A549 (cell line): Measurements from ENCODE around the gene IL11RA. TPM values are rescaled to one million over a fixed set of nuclear protein-coding genes. Genes with fewer than 3 reads are reported as not detected.

Experiments
- ATAC-seq, 2 experiments: fragments of 200-7000 bp in 1 of 2; fragments of >200 bp in 1 of 2; cut with Nextera tagmentation in 1 of 2; cut with Tn5 transposase in 1 of 2; 3 replicates each; pipeline versions ENCODE4 v1.8.0 to v1.9.1; 2018 to 2020; ENCODE audit warnings: mild to moderate bottlenecking in 1 of 2, moderate library complexity in 1 of 2
- CTCF ChIA-PET: fragments of 300-600 bp; sonication (Branson Sonifier 250); formaldehyde crosslinking; extraction: SDS; loops from one replicate; lab custom pipeline; 2021; ENCODE audit warnings: antibody characterized with exemption, inconsistent platforms; lab: Yijun Ruan, JAX
- POLR2A ChIA-PET: fragments of 350-600 bp; formaldehyde crosslinking; extraction: SDS; loops from one replicate; lab custom pipeline; 2021; ENCODE audit warnings: antibody characterized with exemption, inconsistent platforms; lab: Yijun Ruan, JAX
- DNase-seq, 2 experiments: peaks; one replicate each; pipeline versions ENCODE4 v3.0.0 to v3.0.0-alpha.2; 2011 to 2016; ENCODE audit warnings: low read depth in 1 of 2, low spot score in 1 of 2
- FAIRE-seq: peaks from 2 replicates; lab custom pipeline; 2011; peaks lifted over from hg19 to GRCh38; lab: Jason Lieb, UNC
- H3K27ac ChIP-seq, 2 experiments: fragments of >200 bp; sonication (Bioruptor Twin); formaldehyde crosslinking; 3 replicates each; pipeline ENCODE4 v1.5.1; 2016 to 2017
- H3K4me1 ChIP-seq: fragments of >200 bp; sonication (Bioruptor Twin); formaldehyde crosslinking; 3 replicates; pipeline ENCODE4 v1.6.1; 2016
- H3K4me2 ChIP-seq: fragments of >200 bp; sonication (Bioruptor Twin); formaldehyde crosslinking; 3 replicates; pipeline ENCODE4 v1.6.1; 2016
- H3K4me3 ChIP-seq: fragments of >200 bp; sonication (Bioruptor Twin); formaldehyde crosslinking; 3 replicates; pipeline ENCODE4 v1.5.1; 2016
- H3K9me3 ChIP-seq: fragments of >200 bp; sonication (Bioruptor Twin); formaldehyde crosslinking; 3 replicates; pipeline ENCODE4 v1.6.1; 2016
- BHLHE40 ChIP-seq: IDR thresholded peaks from 2 replicates; pipeline ENCODE4 v1.6.1; 2012; ENCODE audit warnings: low read depth, low read length, inconsistent platforms
- CEBPB ChIP-seq, 2 experiments: fragments of >200 bp in 1 of 2; sonication (Bioruptor Twin) in 1 of 2; formaldehyde crosslinking in 1 of 2; IDR thresholded peaks; 2 replicates each; pipeline ENCODE4 v1.6.1; 2012 to 2016
- CHD2 ChIP-seq: fragments of 150-350 bp; IDR thresholded peaks from 2 replicates; pipeline ENCODE4 v1.6.1; 2014; ENCODE audit warnings: low read length; ENCODE audit not compliant: partially characterized antibody
- CHD4 ChIP-seq: fragments of 200-600 bp; sonication (generic); IDR thresholded peaks from 2 replicates; pipeline ENCODE4 v1.6.1; 2016; ENCODE audit warnings: antibody characterized with exemption, mild to moderate bottlenecking, borderline replicate concordance
- E2F6 ChIP-seq: IDR thresholded peaks from 2 replicates; pipeline ENCODE4 v1.6.1; 2012; ENCODE audit warnings: low read depth, borderline replicate concordance
- EHMT2 ChIP-seq: fragments of 200-600 bp; sonication (generic); IDR thresholded peaks from 2 replicates; pipeline ENCODE4 v1.6.1; 2016; ENCODE audit warnings: antibody characterized with exemption, low read depth, mild to moderate bottlenecking, moderate library complexity
- FOXS1 ChIP-seq: fragments of 250-450 bp; sonication (Bioruptor Pico); IDR thresholded peaks from 2 replicates; pipeline ENCODE4 v1.5.0; 2020; ENCODE audit warnings: mild to moderate bottlenecking, moderate library complexity
- HEYL ChIP-seq: fragments of 250-450 bp; sonication (Bioruptor Pico); IDR thresholded peaks from 2 replicates; pipeline ENCODE4 v1.8.0; 2021; ENCODE audit warnings: mild to moderate bottlenecking, moderate library complexity
- JUN ChIP-seq, 2 experiments: fragments of >200 bp; sonication (Bioruptor Twin); formaldehyde crosslinking; IDR thresholded peaks; 2 replicates in 1 of 2; 3 replicates in 1 of 2; pipeline ENCODE4 v1.6.1; 2016 to 2017
- JUNB ChIP-seq: fragments of >200 bp; sonication (Bioruptor Twin); formaldehyde crosslinking; IDR thresholded peaks from 2 replicates; pipeline ENCODE4 v1.6.1; 2016
- KDM1A ChIP-seq: fragments of 200-600 bp; sonication (generic); IDR thresholded peaks from 2 replicates; pipeline ENCODE4 v1.6.1; 2016; ENCODE audit warnings: low read depth, mild to moderate bottlenecking
- MAFK ChIP-seq: fragments of 450-650 bp; IDR thresholded peaks from 2 replicates; pipeline ENCODE4 v1.6.1; 2014; ENCODE audit not compliant: partially characterized antibody
- MAX ChIP-seq: IDR thresholded peaks from 2 replicates; pipeline ENCODE4 v1.6.1; 2012
- MAZ ChIP-seq: fragments of 150-350 bp; IDR thresholded peaks from 2 replicates; pipeline ENCODE4 v1.6.1; 2014; ENCODE audit warnings: antibody characterized with exemption, low read depth, low read length, borderline replicate concordance
- MYC ChIP-seq: IDR thresholded peaks from 2 replicates; pipeline ENCODE4 v1.6.1; 2012; ENCODE audit warnings: mild to moderate bottlenecking, inconsistent platforms, low read length, improper control_type of control experiment, borderline replicate concordance
- NFE2L2 ChIP-seq: fragments of 150-350 bp; conservative IDR thresholded peaks from 2 replicates; pipeline ENCODE4 v1.6.1; 2014; ENCODE audit warnings: low read length
- NPAS2 ChIP-seq: fragments of 250-450 bp; sonication (Bioruptor Pico); IDR thresholded peaks from 2 replicates; pipeline ENCODE4 v1.8.0; 2022; ENCODE audit warnings: mild to moderate bottlenecking, moderate library complexity, borderline replicate concordance
- PHF8 ChIP-seq: fragments of 200-600 bp; sonication (generic); IDR thresholded peaks from 2 replicates; pipeline ENCODE4 v1.6.1; 2016; ENCODE audit warnings: low read depth, mild to moderate bottlenecking, antibody characterized with exemption, moderate library complexity, borderline replicate concordance
- RAD21 ChIP-seq, 2 experiments: fragments of >200 bp in 1 of 2; sonication (Bioruptor Twin) in 1 of 2; formaldehyde crosslinking in 1 of 2; IDR thresholded peaks in 1 of 2; conservative IDR thresholded peaks in 1 of 2; 2 replicates in 1 of 2; 3 replicates in 1 of 2; pipeline ENCODE4 v1.6.1; 2012 to 2018; ENCODE audit warnings: inconsistent platforms in 1 of 2
- SMC3 ChIP-seq: fragments of >200 bp; sonication (Bioruptor Twin); formaldehyde crosslinking; IDR thresholded peaks from 3 replicates; pipeline ENCODE4 v1.6.1; 2018; ENCODE audit warnings: inconsistent platforms
- TFCP2L1 ChIP-seq: fragments of 250-450 bp; sonication (Bioruptor Pico); IDR thresholded peaks from 2 replicates; pipeline ENCODE4 v1.5.0; 2021; ENCODE audit warnings: mild to moderate bottlenecking
- ZC3H11A ChIP-seq: fragments of 450-650 bp; IDR thresholded peaks from 2 replicates; pipeline ENCODE4 v1.6.1; 2014; ENCODE audit warnings: antibody characterized with exemption, mild to moderate bottlenecking
- ZFP36 ChIP-seq: fragments of 450-650 bp; IDR thresholded peaks from 2 replicates; pipeline ENCODE4 v1.6.1; 2014; ENCODE audit warnings: borderline replicate concordance; ENCODE audit not compliant: partially characterized antibody
- ZSCAN20 ChIP-seq: fragments of 250-450 bp; sonication (Bioruptor Pico); IDR thresholded peaks from 2 replicates; pipeline ENCODE4 v1.8.0; 2022; ENCODE audit warnings: mild to moderate bottlenecking, moderate library complexity
- WGBS: methylation state at CpG from one replicate; pipeline ENCODE4 v1.1.6; 2017; ENCODE audit errors: missing lambda C conversion rate; 5-methylcytosine and 5-hydroxymethylcytosine counted together
- polyA plus RNA-seq, 4 experiments: library from polyadenylated mRNA; depleted of rRNA in 3 of 4; stranded (reverse); fragments of >200 nt; fragmentation: RNase III in 1 of 4; extraction: RNeasy Plus Mini Kit Qiagen cat#74134 plus additional on column Dnase treatment in 1 of 4; gene quantifications; 2 replicates in 3 of 4; 3 replicates in 1 of 4; pipeline ENCODE4 v1.2.3, GENCODE V29; 2011 to 2017
- TF ChIP-seq, protein P1 (sequence below): fragments of >200 bp; sonication (Bioruptor Twin); formaldehyde crosslinking; IDR thresholded peaks from 3 replicates; pipeline ENCODE4 v1.5.1; 2016
- TF ChIP-seq, protein P2 (sequence below): fragments of 150-350 bp; IDR thresholded peaks from 2 replicates; pipeline ENCODE4 v1.6.1; 2014; ENCODE audit warnings: low read depth, mild to moderate bottlenecking, low read length

The IL11RA gene
- polyA plus RNA-seq, 2 of the 4 experiments (the other 2 are of a cell fraction): 5.6 to 6.8 TPM

DNA sequence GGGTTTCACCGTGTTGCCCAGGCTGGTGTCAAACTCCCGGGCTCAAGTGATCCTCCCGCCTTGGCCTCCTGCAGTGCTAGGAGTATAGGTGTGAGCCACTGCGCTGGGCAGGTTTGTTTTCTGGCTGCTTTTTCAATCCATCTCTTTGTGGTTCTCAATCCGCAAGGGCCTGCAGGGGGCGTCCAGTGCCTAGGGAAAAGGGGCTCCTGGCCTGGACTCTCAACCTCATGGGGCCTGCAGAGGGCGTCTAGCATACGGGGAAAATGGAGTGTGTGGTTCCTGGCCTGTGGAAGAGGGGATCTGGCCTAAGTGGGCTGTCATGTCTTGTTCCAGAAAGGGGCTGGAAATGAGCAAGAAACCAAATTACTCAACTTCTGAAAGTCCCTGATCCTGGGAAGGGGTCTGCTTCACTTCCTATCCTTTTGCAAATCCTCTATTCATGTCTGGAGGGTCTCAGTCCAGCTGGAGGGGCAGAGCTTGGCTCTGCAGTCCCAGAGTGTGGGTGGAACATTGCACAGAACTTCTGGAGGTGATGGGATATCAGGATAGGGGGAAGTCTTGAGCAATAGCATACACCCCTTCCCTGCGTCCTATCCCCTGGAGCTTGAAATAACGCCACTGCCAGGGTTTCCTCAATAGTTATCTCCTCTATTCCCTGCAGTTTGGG, 23.2 kb downstream of the IL11RA start:
- ChIA-PET CTCF (interaction anchor here (0.7 to 4.7 kb wide), 14 partner anchors 9 to 322 kb away, joined by 3 to 65 read pairs (median 4); partner anchors contain the start of genes CCL21, CCL27, GALT and IL11RA), POLR2A (no interaction called here)
- H3K4me1 ChIP-seq: no peaks in the 10 kb centered on the region
- 21% methylated on average over 10 of the region's 10 CpGs for WGBS
- H3K4me2 ChIP-seq: no peak overlapping the region
- peak; percentile 93 to 99 for ATAC-seq
- TF ChIP-seq, protein P1, sequence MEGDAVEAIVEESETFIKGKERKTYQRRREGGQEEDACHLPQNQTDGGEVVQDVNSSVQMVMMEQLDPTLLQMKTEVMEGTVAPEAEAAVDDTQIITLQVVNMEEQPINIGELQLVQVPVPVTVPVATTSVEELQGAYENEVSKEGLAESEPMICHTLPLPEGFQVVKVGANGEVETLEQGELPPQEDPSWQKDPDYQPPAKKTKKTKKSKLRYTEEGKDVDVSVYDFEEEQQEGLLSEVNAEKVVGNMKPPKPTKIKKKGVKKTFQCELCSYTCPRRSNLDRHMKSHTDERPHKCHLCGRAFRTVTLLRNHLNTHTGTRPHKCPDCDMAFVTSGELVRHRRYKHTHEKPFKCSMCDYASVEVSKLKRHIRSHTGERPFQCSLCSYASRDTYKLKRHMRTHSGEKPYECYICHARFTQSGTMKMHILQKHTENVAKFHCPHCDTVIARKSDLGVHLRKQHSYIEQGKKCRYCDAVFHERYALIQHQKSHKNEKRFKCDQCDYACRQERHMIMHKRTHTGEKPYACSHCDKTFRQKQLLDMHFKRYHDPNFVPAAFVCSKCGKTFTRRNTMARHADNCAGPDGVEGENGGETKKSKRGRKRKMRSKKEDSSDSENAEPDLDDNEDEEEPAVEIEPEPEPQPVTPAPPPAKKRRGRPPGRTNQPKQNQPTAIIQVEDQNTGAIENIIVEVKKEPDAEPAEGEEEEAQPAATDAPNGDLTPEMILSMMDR: peak; percentile 79
- no peak for TF ChIP-seq BHLHE40
- no peak for TF ChIP-seq E2F6
- 0 out of 2 replicates have a peak, but pooled peaks have one; percentile 23 for TF ChIP-seq MAX
- TF ChIP-seq RAD21 (conservative IDR thresholded peaks at IDR 0.05 in 1 of 2, IDR thresholded peaks at IDR 0.05 in 1 of 2): peak; percentile 70 to 88
- peak; percentile 47; the same call in 2 of the 3 replicates for TF ChIP-seq SMC3
- H3K27ac ChIP-seq: no peak overlapping the region
- H3K9me3 ChIP-seq: no peaks in the 10 kb centered on the region
- H3K4me3 ChIP-seq: no peak overlapping the region
- peak; percentile 79 to 84 for DNase-seq
- FAIRE-seq: no peak

GRCh38 chr9:34675869-34676268, 23.9 kb downstream of the IL11RA start:
- Histone ChIP-seq H3K4me2 (no peak overlapping the region), H3K27ac (no peak overlapping the region)
- DNase-seq (no peak), ATAC-seq (no peak)
- POLR2A ChIA-PET: no interaction called here
- TF ChIP-seq MAZ (no peak), KDM1A (no peak), EHMT2 (no peak), TFCP2L1 (CRISPR knock-in tag) (no peak), ZC3H11A (no peak), ZFP36 (no peak), ZSCAN20 (CRISPR knock-in tag) (no peak), CHD4 (no peak), BHLHE40 (no peak), JUNB (no peak), CHD2 (no peak)
- TF ChIP-seq, all 56 proteins: peak for 0
- Histone ChIP-seq H3K4me3 (no peak overlapping the region), H3K4me1 (no peaks in the 10 kb centered on the region), H3K9me3 (no peaks in the 10 kb centered on the region)
- 98% methylated on average over 2 of the region's 2 CpGs for WGBS
- FAIRE-seq: no peak
- CTCF ChIA-PET: interaction anchor here (0.7 to 4.7 kb wide), 13 partner anchors 8 to 322 kb away, joined by 3 to 65 read pairs (median 4); partner anchors contain the start of genes CCL21, CCL27, GALT and IL11RA

- Histone ChIP-seq H3K4me3 (no peak overlapping the region), H3K9me3 (no peaks in the 10 kb centered on the region), H3K4me1 (no peaks in the 10 kb centered on the region), H3K4me2 (no peak overlapping the region), H3K27ac (no peak overlapping the region)
- no peak for FAIRE-seq
- 76% methylated on average over 4 of the region's 4 CpGs for WGBS
- POLR2A ChIA-PET: no interaction called here
- CTCF ChIA-PET: interaction anchor here (2.1 to 10.1 kb wide), 2 partner anchors 16 to 17 kb away, joined by 6 to 135 read pairs; no protein-coding TSS in a partner anchor
- no peak for ATAC-seq
- DNase-seq: no peak
- TF ChIP-seq ZFP36 (no peak), MYC (no peak), MAFK (no peak), MAX (no peak), CEBPB (IDR thresholded peaks at IDR 0.05) (no peak), PHF8 (no peak), JUN (IDR thresholded peaks at IDR 0.05) (no peak), BHLHE40 (no peak), FOXS1 (no peak), MAZ (no peak), HEYL (CRISPR knock-in tag) (no peak), NPAS2 (CRISPR knock-in tag) (no peak), NFE2L2 (no peak), TFCP2L1 (CRISPR knock-in tag) (no peak)
- TF ChIP-seq, protein P2, sequence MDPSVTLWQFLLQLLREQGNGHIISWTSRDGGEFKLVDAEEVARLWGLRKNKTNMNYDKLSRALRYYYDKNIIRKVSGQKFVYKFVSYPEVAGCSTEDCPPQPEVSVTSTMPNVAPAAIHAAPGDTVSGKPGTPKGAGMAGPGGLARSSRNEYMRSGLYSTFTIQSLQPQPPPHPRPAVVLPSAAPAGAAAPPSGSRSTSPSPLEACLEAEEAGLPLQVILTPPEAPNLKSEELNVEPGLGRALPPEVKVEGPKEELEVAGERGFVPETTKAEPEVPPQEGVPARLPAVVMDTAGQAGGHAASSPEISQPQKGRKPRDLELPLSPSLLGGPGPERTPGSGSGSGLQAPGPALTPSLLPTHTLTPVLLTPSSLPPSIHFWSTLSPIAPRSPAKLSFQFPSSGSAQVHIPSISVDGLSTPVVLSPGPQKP: no peak
These were observed 32.2 kb downstream of the IL11RA start for GRCh38 chr9:34684145-34684544.
